ENCODE results near the gene CD8A. TPM values are rescaled to one million over a fixed set of nuclear protein-coding genes. Genes with fewer than 3 reads are reported as not detected.

Gene CD8A
- total RNA-seq, 4 donors from 2014 or later: 0.83 to 5.5 (median 1.1) TPM

GRCh38 chr2:86778957-86779356 lies 11.8 kb downstream of the CD8A start:
- intact Hi-C loops (cut with DNase I): no loop called here
- TF ChIP-seq CTCF (IDR thresholded peaks at IDR 0.05) (no peak), POLR2A (IDR thresholded peaks at IDR 0.05; ENCODE audit: low read depth) (no peak), POLR2AphosphoS5 (IDR thresholded peaks at IDR 0.05) (no peak), EP300 (IDR thresholded peaks at IDR 0.05) (no peak)
- Histone ChIP-seq H3K36me3 (peaks cover 11 to 26% (median 18%) of the 10 kb centered on the region in 4 donors), H3K9me3 (no peaks in the 10 kb centered on the region), H3K27me3 (no peaks in the 10 kb centered on the region), H3K4me1 (no peaks in the 10 kb centered on the region), H3K27ac (replicated peaks in 1 of 4) (no peak overlapping the region), H3K4me3 (no peak overlapping the region)
- 60% methylated on average over 2 of the region's 2 CpGs for WGBS
- no peak for DNase-seq (ENCODE audit: extremely low spot score)

- Histone ChIP-seq H3K27ac (replicated peaks in 1 of 4) (no peak overlapping the region), H3K36me3 (peaks cover 22 to 51% (median 39%) of the 10 kb centered on the region in 4 donors), H3K9me3 (no peaks in the 10 kb centered on the region), H3K4me3 (no peak overlapping the region), H3K27me3 (no peaks in the 10 kb centered on the region), H3K4me1 (no peaks in the 10 kb centered on the region)
- intact Hi-C loops (cut with DNase I): no loop called here
- DNase-seq (ENCODE audit: extremely low spot score): no peak
- TF ChIP-seq POLR2AphosphoS5 (IDR thresholded peaks at IDR 0.05) (no peak), EP300 (IDR thresholded peaks at IDR 0.05) (no peak), CTCF (IDR thresholded peaks at IDR 0.05) (no peak), POLR2A (IDR thresholded peaks at IDR 0.05; ENCODE audit: low read depth) (no peak)
- 91% methylated on average over 7 of the region's 7 CpGs for WGBS
Observed at GRCh38 chr2:86776532-86776931, 14.2 kb downstream of the CD8A start.

GRCh38 chr2:86775338-86775737 lies 15.4 kb downstream of the CD8A start:
- no peak for TF ChIP-seq EP300 (IDR thresholded peaks at IDR 0.05)
- TF ChIP-seq CTCF (IDR thresholded peaks at IDR 0.05): no peak
- no peak for TF ChIP-seq POLR2A (IDR thresholded peaks at IDR 0.05; ENCODE audit: low read depth)
- TF ChIP-seq POLR2AphosphoS5 (IDR thresholded peaks at IDR 0.05): no peak
- no peak overlapping the region for H3K4me3 ChIP-seq
- WGBS: 49% methylated on average over 4 of the region's 4 CpGs
- intact Hi-C loops (cut with DNase I): no loop called here
- no peak for DNase-seq (ENCODE audit: extremely low spot score)
- H3K27ac ChIP-seq (replicated peaks in 1 of 4): no peak overlapping the region
- H3K9me3 ChIP-seq: no peaks in the 10 kb centered on the region
- H3K27me3 ChIP-seq: no peaks in the 10 kb centered on the region
- H3K4me1 ChIP-seq: no peaks in the 10 kb centered on the region
- H3K36me3 ChIP-seq: peaks cover 34 to 63% (median 47%) of the 10 kb centered on the region in 4 donors

GRCh38 chr2:86774862-86775261 lies 15.9 kb downstream of the CD8A start:
- no peaks in the 10 kb centered on the region for H3K27me3 ChIP-seq
- no peak for DNase-seq (ENCODE audit: extremely low spot score)
- 75% methylated on average over 5 of the region's 5 CpGs for WGBS
- H3K9me3 ChIP-seq: no peaks in the 10 kb centered on the region
- H3K36me3 ChIP-seq: peaks cover 35 to 67% (median 49%) of the 10 kb centered on the region in 4 donors
- H3K27ac ChIP-seq (replicated peaks in 1 of 4): no peak overlapping the region
- intact Hi-C loops (cut with DNase I): no loop called here
- H3K4me1 ChIP-seq: no peaks in the 10 kb centered on the region
- H3K4me3 ChIP-seq: no peak overlapping the region
- no peak for TF ChIP-seq POLR2AphosphoS5 (IDR thresholded peaks at IDR 0.05)
- no peak for TF ChIP-seq CTCF (IDR thresholded peaks at IDR 0.05)
- TF ChIP-seq POLR2A (IDR thresholded peaks at IDR 0.05; ENCODE audit: low read depth): no peak
- no peak for TF ChIP-seq EP300 (IDR thresholded peaks at IDR 0.05)

GRCh38 chr2:86772611-86773010 lies 18.1 kb downstream of the CD8A start:
- Histone ChIP-seq H3K27me3 (no peaks in the 10 kb centered on the region), H3K36me3 (peaks cover 35 to 80% (median 57%) of the 10 kb centered on the region in 4 donors), H3K4me3 (no peak overlapping the region), H3K9me3 (no peaks in the 10 kb centered on the region), H3K4me1 (peaks cover 6 to 14% (median 9%) of the 10 kb centered on the region in 4 donors), H3K27ac (replicated peaks in 1 of 4) (no peak overlapping the region)
- TF ChIP-seq EP300 (IDR thresholded peaks at IDR 0.05): no peak
- TF ChIP-seq POLR2A (IDR thresholded peaks at IDR 0.05; ENCODE audit: low read depth): no peak
- TF ChIP-seq CTCF (IDR thresholded peaks at IDR 0.05): no peak
- TF ChIP-seq POLR2AphosphoS5 (IDR thresholded peaks at IDR 0.05): no peak
- 72% methylated on average over 5 of the region's 5 CpGs for WGBS
- intact Hi-C loops (cut with DNase I): no loop called here
- no peak for DNase-seq (ENCODE audit: extremely low spot score)

Data from esophagus muscularis mucosa (tissue), 4 donors.